SK-N-SH (cell line): ENCODE results near the gene COL25A1. TPM values are rescaled to one million over a fixed set of nuclear protein-coding genes. Genes with fewer than 3 reads are reported as not detected.

Source experiments
- CTCF ChIA-PET: fragments of 300-600, 350-600 bp; formaldehyde crosslinking; extraction: SDS; loops from one replicate; lab custom pipeline; 2021; lab: Yijun Ruan, JAX
- POLR2A ChIA-PET: fragments of 350-600 bp; sonication (Branson Sonifier 250); formaldehyde crosslinking; extraction: SDS; loops from one replicate; lab custom pipeline; 2020; ENCODE audit warnings: antibody characterized with exemption, inconsistent platforms; lab: Yijun Ruan, JAX
- DNase-seq: peaks from one replicate; pipeline ENCODE4 v3.0.0; 2012
- H2AFZ ChIP-seq: fragments of 200-600 bp; sonication (generic); 2 replicates; pipeline ENCODE4 v1.8.1; 2016; ENCODE audit warnings: antibody characterized with exemption, mild to moderate bottlenecking, low read depth
- H3F3A ChIP-seq: fragments of 200-600 bp; sonication (generic); replicated peaks from 2 replicates; pipeline ENCODE3; 2016; ENCODE audit warnings: antibody characterized with exemption, mild to moderate bottlenecking; ENCODE audit not compliant: insufficient read depth
- H3K27ac ChIP-seq, 2 experiments: fragments of 200-500 bp in 1 of 2; fragments of 200-600 bp in 1 of 2; sonication (Bioruptor generic) in 1 of 2; sonication (generic), shearing (Covaris generic) in 1 of 2; 2 replicates each; pipeline versions ENCODE4 v1.5.1 to v1.6.1; 2014 to 2016; ENCODE audit warnings: low read depth in 2 of 2, inconsistent platforms in 1 of 2, low read length in 1 of 2, mild to moderate bottlenecking in 1 of 2, mixed read lengths in 1 of 2
- H3K27me3 ChIP-seq: fragments of 200-600 bp; sonication (generic), shearing (Covaris generic); 2 replicates; pipeline ENCODE4 v1.6.1; 2016; ENCODE audit warnings: mixed run types; ENCODE audit not compliant: insufficient read depth
- H3K36me3 ChIP-seq, 2 experiments: fragments of 200-500 bp in 1 of 2; fragments of 200-600 bp in 1 of 2; sonication (Bioruptor generic) in 1 of 2; sonication (generic) in 1 of 2; replicated peaks in 1 of 2; 2 replicates each; pipeline versions ENCODE3 to v1.5.1; 2014 to 2016; ENCODE audit warnings: low read length in 1 of 2, mild to moderate bottlenecking in 1 of 2; ENCODE audit not compliant: insufficient read depth in 2 of 2, control insufficient read depth in 1 of 2
- H3K4me1 ChIP-seq, 2 experiments: fragments of 200-500 bp in 1 of 2; fragments of 200-600 bp in 1 of 2; sonication (Bioruptor generic) in 1 of 2; sonication (generic), shearing (Covaris generic) in 1 of 2; 2 replicates each; pipeline versions ENCODE4 v1.5.1 to v1.6.1; 2014 to 2016; ENCODE audit warnings: low read depth in 1 of 2, low read length in 1 of 2, mixed run types in 1 of 2; ENCODE audit not compliant: insufficient read depth in 2 of 2, control insufficient read depth in 1 of 2
- H3K4me2 ChIP-seq: fragments of 200-600 bp; sonication (generic), shearing (Covaris generic); 2 replicates; pipeline ENCODE4 v1.6.1; 2017; ENCODE audit warnings: mixed run types
- H3K4me3 ChIP-seq, 2 experiments: fragments of 200-500 bp in 1 of 2; fragments of 200-600 bp in 1 of 2; sonication (Bioruptor generic) in 1 of 2; sonication (generic), shearing (Covaris generic) in 1 of 2; 2 replicates each; pipeline versions ENCODE4 v1.5.1 to v1.8.1; 2014 to 2016; ENCODE audit warnings: low read depth in 2 of 2, inconsistent platforms in 1 of 2, low read length in 1 of 2, mild to moderate bottlenecking in 1 of 2, mixed read lengths in 1 of 2, moderate library complexity in 1 of 2
- H3K79me2 ChIP-seq: fragments of 200-600 bp; sonication (generic); 2 replicates; pipeline ENCODE4 v1.8.1; 2017; ENCODE audit warnings: mild to moderate bottlenecking; ENCODE audit not compliant: insufficient read depth
- H3K9ac ChIP-seq: fragments of 200-600 bp; sonication (generic); 2 replicates; pipeline ENCODE4 v1.6.1; 2017; ENCODE audit warnings: mixed run types
- H3K9me2 ChIP-seq: fragments of 200-600 bp; sonication (generic); 2 replicates; pipeline ENCODE4 v1.6.1; 2017; ENCODE audit warnings: mixed run types
- H3K9me3 ChIP-seq: fragments of 200-600 bp; sonication (generic); 2 replicates; pipeline ENCODE4 v1.6.1; 2017; ENCODE audit warnings: mixed run types, mild to moderate bottlenecking, moderate library complexity
- H4K20me1 ChIP-seq: fragments of 200-600 bp; sonication (generic); 2 replicates; pipeline ENCODE4 v1.6.1; 2017; ENCODE audit warnings: mild to moderate bottlenecking, mixed run types; ENCODE audit not compliant: insufficient read depth
- EP300 ChIP-seq, 2 experiments: IDR thresholded peaks; 2 replicates each; pipeline versions ENCODE4 v1.4.0 to v1.6.1; 2012; ENCODE audit warnings: borderline replicate concordance in 1 of 2, low read depth in 1 of 2, low read length in 1 of 2
- EZH2phosphoT487 ChIP-seq: fragments of 200-600 bp; sonication (generic); IDR thresholded peaks from 2 replicates; pipeline ENCODE4 v1.6.1; 2017; ENCODE audit warnings: low read depth, mixed run types, mild to moderate bottlenecking, antibody characterized with exemption, moderate library complexity, borderline replicate concordance
- FOXJ3 ChIP-seq: sonication (generic); formaldehyde crosslinking; IDR thresholded peaks from 2 replicates; pipeline ENCODE4 v1.5.1; 2020; ENCODE audit warnings: mild to moderate bottlenecking, missing genetic modification reagents
- FOXM1 ChIP-seq: IDR thresholded peaks from 2 replicates; pipeline ENCODE4 v1.4.0; 2012; ENCODE audit warnings: low read depth, mild to moderate bottlenecking
- GATA2 ChIP-seq: sonication (generic); formaldehyde crosslinking; IDR thresholded peaks from 2 replicates; pipeline ENCODE4 v1.5.0; 2020; ENCODE audit warnings: mild to moderate bottlenecking, missing genetic modification reagents
- IRF3 ChIP-seq: fragments of 150-350 bp; IDR thresholded peaks from 2 replicates; pipeline ENCODE4 v1.6.1; 2016; ENCODE audit warnings: mild to moderate bottlenecking, low read depth, low read length
- MXI1 ChIP-seq: IDR thresholded peaks from 2 replicates; pipeline ENCODE4 v1.6.1; 2012; ENCODE audit warnings: mild to moderate bottlenecking, low read depth, low read length, improper control_type of control experiment
- NRF1 ChIP-seq: IDR thresholded peaks from 2 replicates; pipeline ENCODE4 v1.6.1; 2012; ENCODE audit warnings: low read depth, mild to moderate bottlenecking, low read length
- PBX3 ChIP-seq: IDR thresholded peaks from 2 replicates; pipeline ENCODE4; 2012
- RCOR1 ChIP-seq: fragments of 150-350 bp; IDR thresholded peaks from 2 replicates; pipeline ENCODE4 v1.6.1; 2017; ENCODE audit warnings: antibody characterized with exemption, low read length
- RFX5 ChIP-seq: IDR thresholded peaks from 2 replicates; pipeline ENCODE4 v1.6.1; 2012; ENCODE audit warnings: mild to moderate bottlenecking, improper control_type of control experiment, low read length
- SMC3 ChIP-seq: IDR thresholded peaks from 2 replicates; pipeline ENCODE4 v1.6.1; 2012; ENCODE audit warnings: low read depth, low read length, improper control_type of control experiment
- TEAD4 ChIP-seq: IDR thresholded peaks from 2 replicates; pipeline ENCODE4 v1.4.0; 2012; ENCODE audit warnings: mild to moderate bottlenecking, borderline replicate concordance; ENCODE audit not compliant: insufficient read depth
- USF2 ChIP-seq: fragments of 150-350 bp; IDR thresholded peaks from 2 replicates; pipeline ENCODE4 v1.6.1; 2017; ENCODE audit warnings: antibody characterized with exemption, low read length, low read depth, borderline replicate concordance
- YY1 ChIP-seq: IDR thresholded peaks from 2 replicates; pipeline ENCODE4 v1.4.0; 2012; ENCODE audit warnings: low read depth, mild to moderate bottlenecking
- WGBS: methylation state at CpG from one replicate; pipeline ENCODE4 v1.1.6; 2017; ENCODE audit warnings: low lambda C conversion rate; 5-methylcytosine and 5-hydroxymethylcytosine counted together
- polyA plus RNA-seq, 3 experiments: library from polyadenylated mRNA; depleted of rRNA; stranded (reverse); fragments of >200 nt; gene quantifications; 2 replicates each; pipeline ENCODE4 v1.2.3, GENCODE V29; 2012

COL25A1 gene
- polyA plus RNA-seq, 1 of the 3 experiments (the other 2 are of a cell fraction): not detected

- no peak for TF ChIP-seq IRF3
Observed at GRCh38 chr4:109215506-109215905, 87.0 kb downstream of the COL25A1 start (continued).

GRCh38 chr4:109214622-109215301 is 87.7 kb downstream of the COL25A1 start:
- no peak for DNase-seq
- no peak for TF ChIP-seq GATA2 (CRISPR knock-in tag)
- TF ChIP-seq, all 33 proteins: peak for 0
- Histone ChIP-seq H3K9me2 (no peaks in the 10 kb centered on the region), H3K36me3 (no peaks in the 10 kb centered on the region), H3K4me3 (no peak overlapping the region), H4K20me1 (no peaks in the 10 kb centered on the region), H3K4me2 (no peak overlapping the region), H3K27me3 (0 out of 2 replicates have a peak, but pooled peaks cover 4% of the 10 kb centered on the region), H3K79me2 (no peaks in the 10 kb centered on the region), H2AFZ (peak overlapping the region; percentile 16; the same call in 1 of the 2 replicates), H3K9me3 (no peaks in the 10 kb centered on the region), H3K27ac (no peak overlapping the region), H3F3A (no peaks in the 10 kb centered on the region), H3K4me1 (no peaks in the 10 kb centered on the region; a peak in 1 of 4 replicates), H3K9ac (no peak overlapping the region)
- ChIA-PET CTCF (no interaction called here), POLR2A (no interaction called here)
- 27% methylated on average over 4 of the region's 4 CpGs for WGBS

GRCh38 chr4:109213056-109213455 is 89.4 kb downstream of the COL25A1 start:
- no peak overlapping the region for H3K4me2 ChIP-seq
- H3K9me2 ChIP-seq: no peaks in the 10 kb centered on the region
- H3K9ac ChIP-seq: no peak overlapping the region
- no peak for TF ChIP-seq FOXM1
- no peak for TF ChIP-seq TEAD4
- TF ChIP-seq RCOR1: no peak
- no peak for TF ChIP-seq USF2
- 0 out of 2 replicates have a peak, but pooled peaks cover 4% of the 10 kb centered on the region for H3K27me3 ChIP-seq
- whole genome bisulfite sequencing: 0% methylated on average over 1 of the region's 1 CpG
- H3K79me2 ChIP-seq: no peaks in the 10 kb centered on the region
- H3K36me3 ChIP-seq: no peaks in the 10 kb centered on the region
- no peak overlapping the region for H3K4me3 ChIP-seq
- DNase-seq: no peak
- ChIA-PET POLR2A (no interaction called here), CTCF (no interaction called here)
- H4K20me1 ChIP-seq: no peaks in the 10 kb centered on the region
- H3F3A ChIP-seq: no peaks in the 10 kb centered on the region
- no peaks in the 10 kb centered on the region for H3K4me1 ChIP-seq
- no peak overlapping the region for H3K27ac ChIP-seq
- no peaks in the 10 kb centered on the region for H3K9me3 ChIP-seq
- H2AFZ ChIP-seq: no peak overlapping the region

GRCh38 chr4:109211671-109212070 is 90.8 kb downstream of the COL25A1 start:
- Histone ChIP-seq H3K9ac (no peak overlapping the region), H3K9me3 (no peaks in the 10 kb centered on the region), H3K36me3 (no peaks in the 10 kb centered on the region), H3K9me2 (no peaks in the 10 kb centered on the region), H3K4me3 (no peak overlapping the region), H4K20me1 (no peaks in the 10 kb centered on the region), H2AFZ (no peak overlapping the region), H3K27me3 (0 out of 2 replicates have a peak, but pooled peaks cover 4% of the 10 kb centered on the region), H3K79me2 (no peaks in the 10 kb centered on the region), H3F3A (no peaks in the 10 kb centered on the region), H3K4me2 (no peak overlapping the region), H3K27ac (no peak overlapping the region), H3K4me1 (no peaks in the 10 kb centered on the region)
- DNase-seq: no peak
- WGBS: 14% methylated on average over 3 of the region's 3 CpGs
- no peak for TF ChIP-seq EZH2phosphoT487
- no peak for TF ChIP-seq SMC3
- TF ChIP-seq YY1: no peak
- no peak for TF ChIP-seq FOXJ3 (CRISPR knock-in tag)
- TF ChIP-seq TEAD4: no peak
- TF ChIP-seq RFX5: no peak
- TF ChIP-seq USF2: no peak
- no peak for TF ChIP-seq PBX3
- no peak for TF ChIP-seq EP300 (IDR thresholded peaks at IDR 0.05; ENCODE audit: borderline replicate concordance in 1 of 2, low read depth in 1 of 2, low read length in 1 of 2)
- TF ChIP-seq RCOR1: no peak
- no peak for TF ChIP-seq NRF1
- no peak for TF ChIP-seq MXI1
- ChIA-PET POLR2A (no interaction called here), CTCF (no interaction called here)
